Ishikawa (cell line): Measurements from ENCODE around the gene TJP2.

Source experiments
- CEBPB ChIP-seq: IDR thresholded peaks from 2 replicates; pipeline ENCODE4 v1.6.1; 2012
- CREB1 ChIP-seq: IDR thresholded peaks from 2 replicates; pipeline ENCODE4 v1.6.1; 2012; ENCODE audit warnings: low read depth
- EGR1 ChIP-seq: IDR thresholded peaks from 2 replicates; pipeline ENCODE4 v1.6.1; 2012
- EP300 ChIP-seq: IDR thresholded peaks from 2 replicates; pipeline ENCODE4 v1.6.1; 2012; ENCODE audit warnings: borderline replicate concordance
- FOXM1 ChIP-seq: IDR thresholded peaks from 2 replicates; pipeline ENCODE4 v1.6.1; 2012; ENCODE audit warnings: low read depth, borderline replicate concordance
- NFIC ChIP-seq: IDR thresholded peaks from 2 replicates; pipeline ENCODE4 v1.6.1; 2012
- RAD21 ChIP-seq: IDR thresholded peaks from 2 replicates; pipeline ENCODE4 v1.6.1; 2012; ENCODE audit warnings: low read depth
- TAF1 ChIP-seq: IDR thresholded peaks from 2 replicates; pipeline ENCODE4 v1.6.1; 2012; ENCODE audit warnings: low read depth, mild to moderate bottlenecking
- TCF12 ChIP-seq: IDR thresholded peaks from 2 replicates; pipeline ENCODE4 v1.6.1; 2012; ENCODE audit warnings: low read depth
- TEAD4 ChIP-seq: IDR thresholded peaks from 2 replicates; pipeline ENCODE4 v1.6.1; 2012
- YY1 ChIP-seq: IDR thresholded peaks from 2 replicates; pipeline ENCODE4 v1.6.1; 2012; ENCODE audit warnings: low read depth
- ZBTB7A ChIP-seq: IDR thresholded peaks from 2 replicates; pipeline ENCODE4 v1.6.1; 2012; ENCODE audit warnings: low read depth
- TF ChIP-seq, protein P1 (sequence below): IDR thresholded peaks from 2 replicates; pipeline ENCODE4 v1.6.1; 2012
- TF ChIP-seq, protein P2 (sequence below): IDR thresholded peaks from 2 replicates; pipeline ENCODE4 v1.6.1; 2012; ENCODE audit warnings: low read depth, mild to moderate bottlenecking
- TF ChIP-seq, protein P3 (sequence below): IDR thresholded peaks from 2 replicates; pipeline ENCODE4 v1.6.1; 2012

Gene TJP2

DNA sequence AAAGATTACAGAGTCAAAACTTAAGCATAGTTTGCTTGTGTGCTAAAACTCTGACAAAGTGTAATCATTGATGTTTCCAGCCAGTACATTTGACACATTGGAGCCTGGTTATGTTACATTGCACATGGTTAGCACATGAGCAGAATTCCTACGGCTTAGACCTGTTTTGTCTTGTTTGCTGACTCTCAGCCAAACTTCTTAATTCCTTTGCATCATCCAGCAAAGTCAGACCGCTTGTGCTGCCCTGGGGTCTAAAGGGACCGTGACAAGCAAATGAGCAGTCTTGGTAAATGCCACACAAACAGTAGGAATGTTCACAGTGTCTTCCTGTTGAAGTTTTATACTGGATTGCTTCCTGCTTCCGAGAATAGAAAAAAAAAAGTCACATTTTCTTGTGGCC is 79.0 kb downstream of the TJP2 start:
- no peak for TF ChIP-seq EP300
- TF ChIP-seq TAF1, result no peak
- TF ChIP-seq, protein P1, sequence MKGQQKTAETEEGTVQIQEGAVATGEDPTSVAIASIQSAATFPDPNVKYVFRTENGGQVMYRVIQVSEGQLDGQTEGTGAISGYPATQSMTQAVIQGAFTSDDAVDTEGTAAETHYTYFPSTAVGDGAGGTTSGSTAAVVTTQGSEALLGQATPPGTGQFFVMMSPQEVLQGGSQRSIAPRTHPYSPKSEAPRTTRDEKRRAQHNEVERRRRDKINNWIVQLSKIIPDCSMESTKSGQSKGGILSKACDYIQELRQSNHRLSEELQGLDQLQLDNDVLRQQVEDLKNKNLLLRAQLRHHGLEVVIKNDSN, result no peak

DNA sequence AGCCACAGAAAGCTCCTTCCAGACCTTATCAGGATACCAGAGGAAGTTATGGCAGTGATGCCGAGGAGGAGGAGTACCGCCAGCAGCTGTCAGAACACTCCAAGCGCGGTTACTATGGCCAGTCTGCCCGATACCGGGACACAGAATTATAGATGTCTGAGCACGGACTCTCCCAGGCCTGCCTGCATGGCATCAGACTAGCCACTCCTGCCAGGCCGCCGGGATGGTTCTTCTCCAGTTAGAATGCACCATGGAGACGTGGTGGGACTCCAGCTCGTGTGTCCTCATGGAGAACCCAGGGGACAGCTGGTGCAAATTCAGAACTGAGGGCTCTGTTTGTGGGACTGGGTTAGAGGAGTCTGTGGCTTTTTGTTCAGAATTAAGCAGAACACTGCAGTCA is 80.1 kb downstream of the TJP2 start:
- TF ChIP-seq TAF1 (no peak), RAD21 (no peak), TCF12 (no peak), EGR1 (no peak), ZBTB7A (no peak)
- TF ChIP-seq, protein P1, result no peak
- TF ChIP-seq, protein P2, sequence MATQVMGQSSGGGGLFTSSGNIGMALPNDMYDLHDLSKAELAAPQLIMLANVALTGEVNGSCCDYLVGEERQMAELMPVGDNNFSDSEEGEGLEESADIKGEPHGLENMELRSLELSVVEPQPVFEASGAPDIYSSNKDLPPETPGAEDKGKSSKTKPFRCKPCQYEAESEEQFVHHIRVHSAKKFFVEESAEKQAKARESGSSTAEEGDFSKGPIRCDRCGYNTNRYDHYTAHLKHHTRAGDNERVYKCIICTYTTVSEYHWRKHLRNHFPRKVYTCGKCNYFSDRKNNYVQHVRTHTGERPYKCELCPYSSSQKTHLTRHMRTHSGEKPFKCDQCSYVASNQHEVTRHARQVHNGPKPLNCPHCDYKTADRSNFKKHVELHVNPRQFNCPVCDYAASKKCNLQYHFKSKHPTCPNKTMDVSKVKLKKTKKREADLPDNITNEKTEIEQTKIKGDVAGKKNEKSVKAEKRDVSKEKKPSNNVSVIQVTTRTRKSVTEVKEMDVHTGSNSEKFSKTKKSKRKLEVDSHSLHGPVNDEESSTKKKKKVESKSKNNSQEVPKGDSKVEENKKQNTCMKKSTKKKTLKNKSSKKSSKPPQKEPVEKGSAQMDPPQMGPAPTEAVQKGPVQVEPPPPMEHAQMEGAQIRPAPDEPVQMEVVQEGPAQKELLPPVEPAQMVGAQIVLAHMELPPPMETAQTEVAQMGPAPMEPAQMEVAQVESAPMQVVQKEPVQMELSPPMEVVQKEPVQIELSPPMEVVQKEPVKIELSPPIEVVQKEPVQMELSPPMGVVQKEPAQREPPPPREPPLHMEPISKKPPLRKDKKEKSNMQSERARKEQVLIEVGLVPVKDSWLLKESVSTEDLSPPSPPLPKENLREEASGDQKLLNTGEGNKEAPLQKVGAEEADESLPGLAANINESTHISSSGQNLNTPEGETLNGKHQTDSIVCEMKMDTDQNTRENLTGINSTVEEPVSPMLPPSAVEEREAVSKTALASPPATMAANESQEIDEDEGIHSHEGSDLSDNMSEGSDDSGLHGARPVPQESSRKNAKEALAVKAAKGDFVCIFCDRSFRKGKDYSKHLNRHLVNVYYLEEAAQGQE, result no peak

DNA sequence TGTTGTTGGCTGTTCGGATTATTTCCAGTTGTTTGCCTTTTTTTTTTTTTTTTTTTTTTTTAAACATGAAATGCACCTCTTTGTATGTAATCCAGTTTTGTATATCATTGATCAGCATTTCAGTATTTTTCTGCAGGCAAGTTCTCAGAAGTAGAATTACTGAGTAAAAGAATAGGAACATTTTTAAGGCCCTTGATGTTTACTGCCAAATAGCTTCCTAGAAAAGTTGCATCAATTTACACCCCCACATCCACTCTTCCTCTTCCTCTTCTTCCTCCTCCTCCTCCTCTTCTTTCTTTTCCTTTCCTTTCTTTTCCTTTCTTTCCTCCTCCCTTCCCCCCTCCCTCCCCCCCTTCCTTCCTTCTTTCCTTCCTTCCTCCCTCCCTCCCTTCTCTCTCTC is 81.5 kb downstream of the TJP2 start:
- TF ChIP-seq TCF12 (no peak), EP300 (no peak), CREB1 (no peak), TEAD4 (no peak), RAD21 (no peak), CEBPB (no peak), EGR1 (no peak)
- TF ChIP-seq, protein P3, sequence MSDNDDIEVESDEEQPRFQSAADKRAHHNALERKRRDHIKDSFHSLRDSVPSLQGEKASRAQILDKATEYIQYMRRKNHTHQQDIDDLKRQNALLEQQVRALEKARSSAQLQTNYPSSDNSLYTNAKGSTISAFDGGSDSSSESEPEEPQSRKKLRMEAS, result no peak

DNA sequence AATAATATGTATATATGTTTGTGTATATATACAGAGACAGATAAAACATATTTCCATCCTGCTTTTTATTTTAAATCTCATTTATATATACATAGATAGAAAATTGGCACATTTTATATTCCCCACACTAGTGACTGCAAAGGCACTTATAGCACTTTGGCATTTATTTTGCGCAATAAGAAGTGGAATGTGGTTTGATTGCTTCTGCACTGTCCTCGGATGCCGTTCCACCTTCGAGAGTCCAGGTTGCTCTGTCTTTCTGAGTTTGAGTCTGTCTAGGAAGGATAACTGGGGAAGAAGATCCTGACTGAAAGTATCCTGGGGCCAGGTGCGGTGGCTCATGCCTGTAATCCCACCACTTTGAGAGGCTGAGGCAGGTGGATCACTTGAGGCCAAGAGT is 84.5 kb downstream of the TJP2 start:
- TF ChIP-seq EGR1, result no peak
- no peak for TF ChIP-seq EP300
- TF ChIP-seq RAD21, result no peak
- no peak for TF ChIP-seq YY1
- TF ChIP-seq TEAD4, result no peak
- TF ChIP-seq CREB1, result no peak
- TF ChIP-seq CEBPB, result no peak; the same call in 1 of the 2 replicates
- TF ChIP-seq TCF12, result no peak
- TF ChIP-seq, protein P1, result no peak
- TF ChIP-seq NFIC, result no peak
- no peak for TF ChIP-seq TAF1
- TF ChIP-seq, protein P3, result no peak
- TF ChIP-seq, protein P2, result no peak
- TF ChIP-seq FOXM1, result no peak
- TF ChIP-seq ZBTB7A, result no peak

DNA sequence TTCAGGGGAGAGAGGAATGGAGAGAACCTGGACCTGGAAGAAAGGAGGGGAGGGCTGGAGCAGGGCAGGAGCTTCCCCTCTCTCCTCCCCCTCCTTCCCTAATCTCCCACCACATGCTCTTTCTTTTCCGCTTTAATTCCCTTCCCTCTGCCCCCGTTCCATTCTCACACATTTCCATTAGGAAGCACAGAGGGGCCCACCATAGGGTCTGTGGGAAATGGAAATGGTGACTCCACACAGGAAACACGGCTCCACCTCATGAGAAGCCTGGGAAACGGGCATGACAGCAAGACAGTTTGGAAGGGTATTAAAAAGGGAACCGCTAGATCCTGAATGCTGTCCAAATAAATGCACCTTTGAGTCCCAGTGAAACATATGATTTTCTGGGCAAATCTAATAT is 86.1 kb downstream of the TJP2 start:
- TF ChIP-seq FOXM1, result no peak
- TF ChIP-seq CREB1, result no peak
- no peak for TF ChIP-seq YY1
- TF ChIP-seq TEAD4, result no peak
- no peak for TF ChIP-seq NFIC
- TF ChIP-seq RAD21, result no peak
- TF ChIP-seq ZBTB7A, result no peak
- TF ChIP-seq TCF12, result no peak
- no peak for TF ChIP-seq EP300
- TF ChIP-seq EGR1, result no peak

DNA sequence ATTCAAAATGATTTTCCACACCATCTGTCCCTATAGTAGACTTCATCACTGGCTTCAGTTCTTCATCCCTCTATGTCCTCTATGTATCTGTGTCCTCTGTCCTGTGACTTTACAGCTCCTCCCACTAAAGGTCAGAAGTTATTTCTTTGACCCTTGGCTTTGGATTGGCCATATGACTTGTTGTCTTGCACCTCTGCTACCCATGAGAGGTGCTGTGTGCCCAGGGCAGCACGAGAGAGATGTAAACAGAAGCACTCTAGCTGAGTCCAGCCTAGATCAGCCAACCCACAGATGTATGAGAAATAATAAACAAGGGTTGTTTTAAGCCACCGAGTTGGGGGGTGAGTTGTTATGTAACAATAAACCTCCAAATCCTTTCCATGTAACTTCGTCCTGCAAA is 87.6 kb downstream of the TJP2 start:
- no peak; the same call in 1 of the 2 replicates for TF ChIP-seq RAD21
- TF ChIP-seq, protein P1, result no peak
- no peak for TF ChIP-seq NFIC
- no peak for TF ChIP-seq CEBPB
- no peak for TF ChIP-seq TAF1
- TF ChIP-seq EGR1, result no peak
- TF ChIP-seq, protein P2, result no peak
- TF ChIP-seq TEAD4, result no peak
- TF ChIP-seq ZBTB7A, result no peak
- TF ChIP-seq FOXM1, result no peak
- TF ChIP-seq CREB1, result no peak
- no peak for TF ChIP-seq TCF12
- no peak for TF ChIP-seq EP300
- no peak for TF ChIP-seq YY1
- TF ChIP-seq, protein P3, result no peak
